Pancreas (tissue), 10 donors: ENCODE measurements around the gene FEZF2. TPM values are rescaled to one million over a fixed set of nuclear protein-coding genes. Genes with fewer than 3 reads are reported as not detected.

Experiments
- ATAC-seq, 4 donors: fragments of 200-7000 bp; cut with Tn5 transposase; one replicate each; pipeline versions ENCODE4 v1.8.0 to v1.9.1; 2020; ENCODE audit warnings: mild to moderate bottlenecking in 4 of 4, moderate library complexity in 4 of 4
- DNase-seq, 6 donors: peaks; one replicate each; pipeline ENCODE4 v3.0.0-alpha.2; 2020
- FAIRE-seq: peaks from 2 replicates; lab custom pipeline; 2012; peaks lifted over from hg19 to GRCh38; lab: Jason Lieb, UNC
- H3K27ac ChIP-seq, 4 donors: fragments of 200-600 bp; sonication (generic); 1 replicate in 3 of 4; 2 replicates in 1 of 4; pipeline versions ENCODE4 v1.5.0 to v1.8.0; 2020
- H3K27me3 ChIP-seq, 4 donors: fragments of 200-600 bp; one replicate each; pipeline ENCODE4 v1.8.0; 2021
- H3K36me3 ChIP-seq, 3 donors: fragments of 200-600 bp; sonication (generic) in 1 of 3; one replicate each; pipeline versions ENCODE4 v1.5.0 to v1.8.0; 2020 to 2021
- H3K4me1 ChIP-seq, 3 donors: fragments of 200-600 bp; one replicate each; pipeline ENCODE4 v1.8.0; 2021
- H3K4me3 ChIP-seq, 4 donors: fragments of 200-600 bp; sonication (generic) in 2 of 4; one replicate each; pipeline versions ENCODE4 v1.5.0 to v1.8.0; 2020 to 2021
- H3K9me3 ChIP-seq, 4 donors: fragments of 200-600 bp; one replicate each; pipeline ENCODE4 v1.8.0; 2021
- WGBS, 2 donors: extraction: QIAGEN DNeasy Blood & Tissue Kit; methylation state at CpG; one replicate each; pipeline ENCODE4 v1.1.7; 2013; 5-methylcytosine and 5-hydroxymethylcytosine counted together
- intact Hi-C, 3 donors: fragments of 100-400 bp; cut with DNase I; formaldehyde crosslinking; loops; one replicate each; pipeline versions ENCODE4 v1.11.1 to v1.14.2; 2022
- polyA plus RNA-seq, 2 donors: library from polyadenylated mRNA; stranded (reverse); fragments of 200-250 nt; gene quantifications; one replicate each; pipeline ENCODE4 v1.2.3, GENCODE V29; 2013
- total RNA-seq, 6 donors: library from RNA; stranded (reverse); fragmentation: NEBNext Ultra II Directional in 4 of 6; extraction: Animal tissue kit (Norgen Biotek cat#: 25700) in 4 of 6; gene quantifications; one replicate each; pipeline versions ENCODE4 v1.2.1 to v1.2.4, GENCODE V29; 2021 to 2023
- TF ChIP-seq, protein P1 (sequence below), 4 donors: fragments of 200-600 bp; sonication (generic) in 3 of 4; IDR thresholded peaks; one replicate each; pipeline versions ENCODE4 v1.5.0 to v1.8.0; 2021; ENCODE audit warnings: antibody characterized with exemption in 4 of 4
- donor health status: healthy with polysubstance abuse.
- donor health status: DM: no; HTN: no; CAD: no; lungs with moderate emphysema.
- donor health status: DM: no; HTN: no; CAD: no.
- donor health status: control.
- donor health status: control.
- donor health status: Bipolar disorder and iron deficiency.
- donor health status: DM: yes; HTN: yes; CAD: no.
- donor health status: DM: no; HTN: no; CAD: no.
- donor health status: DM: no; HTN: no; CAD: no.
- donor health status: DM: yes; HTN: yes; CAD: no.

Gene FEZF2
- total and polyA plus RNA-seq, 8 donors = 0.12 TPM; not detected in 7

DNA sequence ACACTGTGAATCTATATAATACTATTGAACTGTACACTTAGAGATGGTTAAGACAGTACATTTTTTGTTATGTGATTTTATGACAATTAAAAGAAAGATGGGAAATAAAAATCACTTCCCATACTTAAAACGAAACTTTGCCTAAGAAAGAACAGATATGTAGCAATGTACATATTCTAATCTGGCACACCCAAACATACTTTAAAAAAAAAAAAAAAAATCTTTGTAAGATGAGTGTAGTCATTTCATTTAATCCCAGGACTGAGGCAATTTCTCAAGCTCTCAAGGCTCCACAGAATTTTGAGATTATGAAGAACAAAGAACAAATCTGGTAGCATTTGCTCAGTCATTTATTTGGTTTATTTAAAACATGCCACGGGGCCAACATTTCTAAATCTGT, 40.3 kb upstream of the FEZF2 start:
- DNase-seq (no peak), ATAC-seq (no peak), FAIRE-seq (no peak)
- no peak overlapping the region for H3K27ac ChIP-seq
- H3K9me3 ChIP-seq = no peaks in the 10 kb centered on the region
- TF ChIP-seq, protein P1, sequence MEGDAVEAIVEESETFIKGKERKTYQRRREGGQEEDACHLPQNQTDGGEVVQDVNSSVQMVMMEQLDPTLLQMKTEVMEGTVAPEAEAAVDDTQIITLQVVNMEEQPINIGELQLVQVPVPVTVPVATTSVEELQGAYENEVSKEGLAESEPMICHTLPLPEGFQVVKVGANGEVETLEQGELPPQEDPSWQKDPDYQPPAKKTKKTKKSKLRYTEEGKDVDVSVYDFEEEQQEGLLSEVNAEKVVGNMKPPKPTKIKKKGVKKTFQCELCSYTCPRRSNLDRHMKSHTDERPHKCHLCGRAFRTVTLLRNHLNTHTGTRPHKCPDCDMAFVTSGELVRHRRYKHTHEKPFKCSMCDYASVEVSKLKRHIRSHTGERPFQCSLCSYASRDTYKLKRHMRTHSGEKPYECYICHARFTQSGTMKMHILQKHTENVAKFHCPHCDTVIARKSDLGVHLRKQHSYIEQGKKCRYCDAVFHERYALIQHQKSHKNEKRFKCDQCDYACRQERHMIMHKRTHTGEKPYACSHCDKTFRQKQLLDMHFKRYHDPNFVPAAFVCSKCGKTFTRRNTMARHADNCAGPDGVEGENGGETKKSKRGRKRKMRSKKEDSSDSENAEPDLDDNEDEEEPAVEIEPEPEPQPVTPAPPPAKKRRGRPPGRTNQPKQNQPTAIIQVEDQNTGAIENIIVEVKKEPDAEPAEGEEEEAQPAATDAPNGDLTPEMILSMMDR (IDR thresholded peaks at IDR 0.05) = no peak
- H3K36me3 ChIP-seq = no peaks in the 10 kb centered on the region
- intact Hi-C loops = no loop called here
- no peaks in the 10 kb centered on the region for H3K4me1 ChIP-seq
- H3K27me3 ChIP-seq = no peaks in the 10 kb centered on the region
- no peak overlapping the region for H3K4me3 ChIP-seq
- 76 to 84% methylated on average over 2 of the region's 2 CpGs for WGBS, 2 donors

DNA sequence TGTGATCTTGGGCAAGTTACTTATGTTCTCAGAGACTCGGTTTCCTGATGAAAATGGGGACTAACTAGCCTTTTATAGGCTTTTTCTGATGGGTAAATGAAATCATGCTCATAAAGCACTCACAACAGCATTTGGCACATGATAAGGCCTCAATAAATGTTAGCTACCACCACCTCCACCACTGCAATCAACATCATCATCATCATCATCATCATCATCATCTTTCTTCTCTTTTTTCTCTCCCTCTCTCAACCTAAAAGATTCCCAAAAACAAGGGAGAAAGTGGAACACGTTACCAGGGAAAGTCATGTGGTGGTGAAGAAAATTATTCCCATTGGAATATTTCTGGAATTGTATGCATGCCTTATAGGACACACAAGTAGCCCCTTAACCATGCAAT, 33.6 kb upstream of the FEZF2 start:
- Histone ChIP-seq H3K27me3 (no peaks in the 10 kb centered on the region), H3K36me3 (no peaks in the 10 kb centered on the region), H3K4me3 (no peak overlapping the region), H3K4me1 (no peaks in the 10 kb centered on the region), H3K9me3 (no peaks in the 10 kb centered on the region), H3K27ac (no peak overlapping the region)
- ATAC-seq (no peak), FAIRE-seq (no peak), DNase-seq (no peak)
- TF ChIP-seq, protein P1 (IDR thresholded peaks at IDR 0.05) = no peak
- intact Hi-C loops = no loop called here
- 73 to 79% methylated on average over 2 of the region's 2 CpGs for WGBS, 2 donors

DNA sequence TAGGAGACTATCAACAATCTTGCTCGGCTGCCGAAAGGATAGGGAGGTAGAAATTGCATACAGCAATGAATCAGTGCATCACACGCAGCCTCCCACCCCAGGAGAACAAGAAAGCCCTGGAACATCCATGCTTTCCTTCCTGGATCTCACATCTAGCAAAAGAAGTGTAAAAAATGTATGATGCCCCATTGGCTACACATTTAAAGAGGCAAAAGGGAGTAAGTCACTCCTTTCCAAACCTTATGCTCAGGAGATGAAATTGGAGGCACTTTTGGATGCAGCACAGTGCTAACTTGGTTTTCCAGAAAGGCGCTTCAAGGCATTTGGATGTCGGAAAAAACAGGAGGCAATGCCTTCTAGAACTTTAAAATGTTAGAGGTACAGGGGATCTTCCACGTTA, 32.2 kb upstream of the FEZF2 start:
- intact Hi-C loops = no loop called here
- Histone ChIP-seq H3K4me1 (no peaks in the 10 kb centered on the region), H3K9me3 (no peaks in the 10 kb centered on the region), H3K27me3 (no peaks in the 10 kb centered on the region), H3K36me3 (no peaks in the 10 kb centered on the region), H3K27ac (no peak overlapping the region), H3K4me3 (no peak overlapping the region)
- 80 to 89% methylated on average over 6 of the region's 6 CpGs for WGBS, 2 donors
- no peak for ATAC-seq
- FAIRE-seq = no peak
- DNase-seq = no peak
- TF ChIP-seq, protein P1 (IDR thresholded peaks at IDR 0.05) = no peak

DNA sequence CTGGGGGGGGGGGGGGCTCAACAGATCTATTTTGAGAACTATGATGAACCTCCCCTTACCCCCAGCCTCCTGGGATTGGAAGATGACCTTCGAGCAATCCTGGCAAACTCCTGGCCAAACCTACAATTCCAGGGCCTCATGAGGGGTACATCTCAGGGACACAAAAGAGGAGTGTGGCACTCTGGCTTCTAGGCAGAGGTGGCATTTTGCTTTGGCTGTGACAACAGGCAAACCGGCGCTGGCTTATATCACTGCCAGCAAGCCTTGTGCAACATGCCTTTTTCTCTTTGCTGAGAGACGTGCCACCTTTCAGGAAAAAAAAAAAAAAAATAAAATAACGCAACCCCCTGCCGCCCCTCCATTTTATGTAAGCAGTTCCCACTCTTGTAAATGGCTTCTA, 31.8 kb upstream of the FEZF2 start:
- H3K4me3 ChIP-seq = no peak overlapping the region
- no peaks in the 10 kb centered on the region for H3K4me1 ChIP-seq
- no peak for FAIRE-seq
- ATAC-seq = no peak
- no peaks in the 10 kb centered on the region for H3K36me3 ChIP-seq
- DNase-seq = no peak
- TF ChIP-seq, protein P1 (IDR thresholded peaks at IDR 0.05) = no peak
- no peaks in the 10 kb centered on the region for H3K27me3 ChIP-seq
- no peaks in the 10 kb centered on the region for H3K9me3 ChIP-seq
- WGBS, 2 donors = 83 to 95% methylated on average over 6 of the region's 6 CpGs
- no peak overlapping the region for H3K27ac ChIP-seq
- intact Hi-C loops = no loop called here

- H3K9me3 ChIP-seq = no peaks in the 10 kb centered on the region
- TF ChIP-seq, protein P1 (IDR thresholded peaks at IDR 0.05) = no peak
- H3K27ac ChIP-seq = no peak overlapping the region
- H3K4me1 ChIP-seq = no peaks in the 10 kb centered on the region
- DNase-seq = no peak
- no peak overlapping the region for H3K4me3 ChIP-seq
- WGBS, 2 donors = 74 to 84% methylated on average over 8 of the region's 8 CpGs
- ATAC-seq = no peak
- H3K36me3 ChIP-seq = no peaks in the 10 kb centered on the region
- intact Hi-C loops = no loop called here
- H3K27me3 ChIP-seq = no peaks in the 10 kb centered on the region
- no peak for FAIRE-seq
Measured at GRCh38 chr3:62404321-62404720, 31.0 kb upstream of the FEZF2 start.
